Stimulated activated CD4-positive, alpha-beta T cell treated with anti-CD3 and anti-CD28 coated beads, Interleukin-12 subunit alpha, Interleukin-12 subunit beta, amount 100 ng/mL, for 24 hours (primary cell): ENCODE measurements around the gene FGF4.
"Not testable (repeated sequence)": the region's sequence is repeated elsewhere in the genome, so short reads cannot be mapped to it uniquely, and the experiment has no call there.

Source experiments
- DNase-seq, 2 experiments: peaks; one replicate each; pipeline ENCODE4 v3.0.0-alpha.2; 2020; ENCODE audit warnings: low read depth in 2 of 2

FGF4 gene

GRCh38 chr11:69773626-69774353 is 1.4 kb downstream of the FGF4 start:
- no peak for DNase-seq

GRCh38 chr11:69771466-69771865 is 3.7 kb downstream of the FGF4 start:
- DNase-seq = no peak

GRCh38 chr11:69770540-69770939 is 4.6 kb downstream of the FGF4 start:
- DNase-seq = no peak

- no peak for DNase-seq
Observed at GRCh38 chr11:69765498-69765995, 9.6 kb downstream of the FGF4 start.

GRCh38 chr11:69764918-69765317 is 10.2 kb downstream of the FGF4 start:
- not testable (repeated sequence) for DNase-seq

GRCh38 chr11:69760319-69760718 is 14.8 kb downstream of the FGF4 start:
- no peak for DNase-seq

- no peak for DNase-seq
Observed at GRCh38 chr11:69752890-69753289, 22.3 kb downstream of the FGF4 start.

- no peak for DNase-seq
Observed at GRCh38 chr11:69750875-69751597, 24.1 kb downstream of the FGF4 start.

GRCh38 chr11:69750108-69750850 is 24.9 kb downstream of the FGF4 start:
- DNase-seq = no peak

- DNase-seq = no peak
Observed at GRCh38 chr11:69748637-69749036, 26.5 kb downstream of the FGF4 start.

- DNase-seq = no peak
Observed at GRCh38 chr11:69746752-69747742, 28.1 kb downstream of the FGF4 start.

- DNase-seq = no peak
Observed at GRCh38 chr11:69746140-69746539, 29.0 kb downstream of the FGF4 start.

- no peak for DNase-seq
Observed at GRCh38 chr11:69745201-69745600, 29.9 kb downstream of the FGF4 start.

GRCh38 chr11:69744435-69744834 is 30.7 kb downstream of the FGF4 start:
- no peak for DNase-seq

- no peak for DNase-seq
Observed at GRCh38 chr11:69734841-69735240, 40.3 kb downstream of the FGF4 start.

- no peak for DNase-seq
Observed at GRCh38 chr11:69734367-69734766, 40.8 kb downstream of the FGF4 start.

- DNase-seq = no peak
Observed at GRCh38 chr11:69732910-69733309, 42.2 kb downstream of the FGF4 start.

- no peak for DNase-seq
Observed at GRCh38 chr11:69731110-69731509, 44.0 kb downstream of the FGF4 start.

- DNase-seq = no peak
Observed at GRCh38 chr11:69730500-69730899, 44.6 kb downstream of the FGF4 start.

- no peak for DNase-seq
Observed at GRCh38 chr11:69729252-69729651, 45.9 kb downstream of the FGF4 start.

- no peak for DNase-seq
Observed at GRCh38 chr11:69727266-69727665, 47.9 kb downstream of the FGF4 start.
